Measurements from ENCODE around the gene MRAS.

- TF ChIP-seq CTCF (IDR thresholded peaks at IDR 0.05; ENCODE audit: poor library complexity), result no peak
- no peak for TF ChIP-seq EZH2phosphoT487 (IDR thresholded peaks at IDR 0.05; ENCODE audit: low read depth, severe bottlenecking, unreplicated experiment)
These were observed 88.9 kb downstream of the MRAS start for GRCh38 chr3:138437281-138437680.
